NCI-H2107 treated with DMSO at 0.1 percent for 48 hours (cell line): Measurements from ENCODE around the gene CNTNAP4.

Experiments used
- DNase-seq: peaks from one replicate; lab custom pipeline; 2025; ENCODE audit not compliant: unreplicated experiment; lab: John Stamatoyannopoulos, UW

The CNTNAP4 gene

GRCh38 chr16:76484020-76484419, 206.8 kb downstream of the CNTNAP4 start:
- DNase-seq, result no peak

- DNase-seq, result no peak
Measured at GRCh38 chr16:76486740-76487139, 209.5 kb downstream of the CNTNAP4 start.

GRCh38 chr16:76487411-76488064, 210.3 kb downstream of the CNTNAP4 start:
- no peak for DNase-seq

DNA sequence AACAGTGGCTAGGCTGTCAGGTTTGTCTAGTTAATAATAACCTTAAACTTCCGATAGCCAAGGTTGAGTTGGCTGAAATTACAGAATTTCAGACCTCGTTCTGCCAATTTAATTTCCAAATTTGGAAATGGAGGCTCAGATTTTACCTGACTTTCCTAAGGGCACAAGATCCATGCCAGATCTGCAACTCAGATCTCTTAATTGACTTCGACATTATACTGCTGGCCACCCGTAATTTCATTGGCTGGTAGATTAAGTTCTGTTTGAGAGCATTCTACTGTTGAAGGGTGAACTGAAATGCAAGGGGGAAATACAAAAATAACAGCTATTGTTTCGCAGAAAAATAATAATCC, 210.8 kb downstream of the CNTNAP4 start:
- DNase-seq, result no peak

GRCh38 chr16:76490036-76490639, 212.9 kb downstream of the CNTNAP4 start:
- no peak for DNase-seq

GRCh38 chr16:76500006-76500405, 222.8 kb downstream of the CNTNAP4 start:
- DNase-seq, result no peak

GRCh38 chr16:76502063-76502462, 224.9 kb downstream of the CNTNAP4 start:
- DNase-seq, result no peak

DNA sequence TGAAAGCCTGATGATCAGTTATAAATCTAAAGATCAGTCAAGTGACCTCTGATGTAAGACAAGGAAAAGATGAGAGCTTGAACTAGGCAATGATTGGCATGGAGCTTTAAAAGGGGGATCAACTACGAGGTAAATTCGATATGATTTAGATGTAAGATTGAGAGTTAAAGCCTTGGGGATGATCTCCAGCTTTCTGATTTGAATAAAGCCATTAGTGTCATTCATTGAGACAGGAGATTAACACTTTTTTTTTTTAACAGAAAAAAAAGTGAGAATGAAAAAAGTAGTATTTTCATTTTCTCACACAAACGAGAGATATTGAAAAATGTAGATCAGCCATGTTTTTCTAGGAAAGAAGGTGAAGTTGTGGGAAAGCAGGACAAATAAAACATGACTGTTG, 225.4 kb downstream of the CNTNAP4 start:
- DNase-seq, result no peak

- DNase-seq, result no peak
Measured at GRCh38 chr16:76503091-76503490, 225.9 kb downstream of the CNTNAP4 start.

- DNase-seq, result no peak
Measured at GRCh38 chr16:76511203-76511602, 234.0 kb downstream of the CNTNAP4 start.

DNA sequence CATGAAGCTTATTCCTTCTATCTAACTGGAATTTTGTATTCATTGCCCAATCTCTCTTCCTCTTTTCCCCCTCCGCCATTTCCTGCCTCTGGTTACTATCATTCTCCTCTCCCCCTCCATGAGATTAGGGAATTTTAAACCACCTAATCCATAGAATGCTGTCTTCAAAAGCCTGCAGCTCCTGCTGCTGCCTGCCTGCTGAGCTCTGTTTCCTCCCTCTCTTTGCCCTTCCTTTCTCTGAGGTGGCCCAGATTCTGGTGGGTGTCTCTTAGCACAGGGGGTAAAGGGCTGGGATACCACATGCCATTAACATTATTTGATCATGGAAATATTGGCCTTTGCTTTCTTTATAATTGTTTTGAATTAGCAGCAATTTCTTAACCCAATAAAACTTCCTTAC, 241.6 kb downstream of the CNTNAP4 start:
- DNase-seq, result no peak

- no peak for DNase-seq
Measured at GRCh38 chr16:76524356-76524755, 247.2 kb downstream of the CNTNAP4 start.

DNA sequence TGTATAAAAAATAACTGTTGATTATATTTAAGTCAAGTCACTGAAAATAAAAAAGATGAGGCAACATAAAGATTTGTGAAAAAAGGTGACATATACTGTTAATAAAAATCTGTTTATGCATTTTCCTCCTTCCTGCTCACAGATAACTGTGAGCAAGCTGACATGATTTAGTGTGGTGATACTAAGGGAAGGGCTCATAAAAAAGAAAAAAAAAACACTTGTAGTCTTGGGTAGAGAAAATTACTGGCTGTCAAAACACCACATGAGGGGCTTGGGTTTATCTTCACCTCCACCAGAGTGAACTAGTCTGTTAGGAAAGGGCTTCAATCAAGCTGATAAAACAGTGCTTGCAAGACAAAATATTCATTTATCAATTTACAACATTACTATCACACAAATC, 247.6 kb downstream of the CNTNAP4 start:
- no peak for DNase-seq

DNA sequence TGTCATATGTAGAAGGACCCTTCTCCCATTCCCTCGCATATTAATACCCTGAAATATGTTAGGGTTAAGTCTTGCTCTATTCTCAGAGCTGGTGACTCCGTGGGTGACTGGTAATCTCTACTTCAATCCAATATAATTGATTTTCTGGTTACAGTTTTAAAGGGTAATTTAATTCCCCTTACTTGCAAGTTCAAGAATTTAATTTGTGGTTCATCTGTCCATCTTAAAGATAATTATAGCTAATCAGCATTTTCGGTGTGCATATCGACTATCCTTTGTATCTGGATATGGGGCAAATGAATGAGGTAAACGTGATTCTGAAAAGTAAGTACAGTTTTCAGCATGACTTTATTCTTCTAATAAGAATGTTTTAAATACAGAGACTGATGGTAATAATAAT, 250.0 kb downstream of the CNTNAP4 start:
- DNase-seq, result no peak

DNA sequence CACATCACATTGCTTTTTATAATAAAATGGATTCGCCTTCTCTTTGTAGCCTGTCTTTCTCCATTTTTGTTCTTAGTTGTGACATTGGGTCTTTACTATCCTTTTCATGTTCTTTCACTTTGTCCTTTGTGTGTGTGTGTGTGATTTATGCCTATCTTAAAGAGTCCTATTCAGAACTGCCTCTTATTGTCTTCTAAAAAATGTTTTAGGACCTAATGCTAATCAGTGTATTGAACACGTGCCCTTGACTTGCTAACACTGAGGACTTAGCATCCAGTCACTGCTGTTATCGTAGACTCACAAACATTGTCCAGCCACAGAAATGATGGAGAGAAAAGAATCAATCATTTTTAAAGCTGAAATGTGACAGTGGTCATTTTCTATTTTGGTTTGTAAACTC, 251.9 kb downstream of the CNTNAP4 start:
- no peak for DNase-seq

DNA sequence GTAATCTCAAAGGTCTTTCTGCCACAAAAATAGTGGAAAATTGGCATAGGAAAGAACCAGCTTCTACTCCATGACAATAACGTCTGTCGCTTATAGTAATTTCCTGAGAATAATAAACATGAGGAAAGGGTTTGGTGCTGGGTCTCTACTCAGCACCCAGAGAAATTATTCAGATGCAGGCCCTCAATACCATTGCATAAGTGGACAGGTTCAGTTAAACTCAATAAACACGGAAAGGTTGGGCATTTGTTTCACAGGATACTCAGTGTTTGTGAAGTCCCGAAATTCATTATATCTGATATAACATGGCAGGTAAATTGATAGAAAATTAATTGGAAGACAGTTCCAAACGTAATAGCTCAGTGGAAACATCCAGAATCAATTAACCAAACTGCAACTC, 254.0 kb downstream of the CNTNAP4 start:
- no peak for DNase-seq

DNA sequence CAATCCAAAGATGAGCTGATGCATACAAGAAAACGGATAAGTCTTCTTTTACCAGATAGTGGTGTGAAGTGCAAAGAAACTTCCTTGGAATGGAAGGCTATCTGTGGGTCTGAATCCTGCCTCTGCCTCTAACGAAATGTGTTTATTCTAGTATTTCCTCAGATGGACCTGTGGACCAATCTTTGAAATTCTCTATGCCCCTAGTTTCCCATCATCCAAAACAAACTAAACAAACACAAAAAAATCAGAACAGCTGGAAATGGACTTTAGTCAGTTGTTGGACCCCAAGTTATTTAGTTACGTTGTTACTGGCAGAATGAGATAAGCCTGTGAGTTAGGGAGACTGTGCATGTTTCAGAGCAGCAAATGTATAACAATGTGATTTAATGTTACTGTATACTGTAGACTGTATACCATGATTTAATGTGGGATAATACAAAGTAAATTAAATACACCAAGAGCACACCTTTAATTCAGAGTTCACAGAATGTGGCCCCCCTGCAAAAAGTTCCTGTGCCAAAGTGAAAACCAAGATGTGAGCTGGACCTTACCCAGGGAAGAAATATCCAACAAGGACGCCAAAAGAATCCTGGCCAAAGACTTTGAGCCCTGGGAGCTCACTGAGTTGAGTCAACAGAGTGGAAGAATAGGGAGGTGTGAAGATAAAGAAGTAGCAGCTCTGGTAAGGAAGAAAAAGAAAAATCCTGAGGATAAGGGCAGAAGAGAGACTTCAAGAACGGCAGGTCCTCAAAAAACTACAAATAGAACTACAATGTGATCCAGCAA, 255.2 kb downstream of the CNTNAP4 start:
- no peak for DNase-seq

DNA sequence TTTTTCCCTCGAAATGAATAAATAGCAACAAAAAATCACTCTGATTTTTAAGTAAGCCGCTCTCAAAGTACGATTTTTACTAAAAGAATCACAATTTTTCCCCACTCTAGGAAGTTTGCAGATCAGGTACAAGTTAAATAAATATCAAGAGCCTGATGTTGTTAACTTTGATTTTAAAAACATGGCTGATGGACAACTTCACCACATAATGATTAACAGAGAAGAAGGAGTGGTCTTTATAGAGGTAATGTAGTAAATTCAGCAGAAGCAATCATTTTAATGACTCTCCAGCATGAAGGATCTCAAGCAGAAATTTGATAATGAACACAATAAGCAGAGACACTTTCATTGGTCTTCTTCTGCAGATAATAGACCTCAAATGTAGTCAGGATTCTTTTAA, 262.4 kb downstream of the CNTNAP4 start:
- DNase-seq, result no peak

- no peak for DNase-seq
Measured at GRCh38 chr16:76541070-76541469, 263.9 kb downstream of the CNTNAP4 start.

- DNase-seq, result no peak
Measured at GRCh38 chr16:76565542-76565941, 288.3 kb downstream of the CNTNAP4 start.

- DNase-seq, result no peak
Measured at GRCh38 chr16:76571755-76572154, 294.6 kb downstream of the CNTNAP4 start.

DNA sequence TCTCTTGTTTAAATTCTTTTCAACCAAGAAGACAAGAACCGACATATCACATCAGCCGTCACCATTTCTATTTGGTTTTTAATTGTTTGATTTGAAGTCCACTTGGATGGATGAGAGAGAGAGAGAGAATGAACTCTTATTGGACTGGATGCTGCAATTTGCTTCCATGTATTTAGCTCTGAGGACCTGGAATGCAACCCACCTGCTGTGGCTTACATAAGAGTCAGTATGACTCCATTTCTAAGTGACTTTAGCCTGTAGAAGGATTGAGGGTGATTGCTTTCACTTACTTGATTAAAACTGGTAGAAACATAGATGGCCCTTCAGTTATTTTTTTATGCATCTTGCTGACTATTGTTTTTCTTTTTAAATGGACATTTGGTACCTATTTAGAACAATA, 296.1 kb downstream of the CNTNAP4 start:
- DNase-seq, result no peak
